Gastrocnemius medialis (tissue), 4 donors: ENCODE data around the gene VSTM2L. TPM values are rescaled to one million over a fixed set of nuclear protein-coding genes. Genes with fewer than 3 reads are reported as not detected.
"Not testable (repeated sequence)": the region's sequence is repeated elsewhere in the genome, so short reads cannot be mapped to it uniquely, and the experiment has no call there.

Experiments used
- ATAC-seq, 2 donors: fragments of 150-250 bp; one replicate each; pipeline ENCODE4 v1.9.1; 2016
- DNase-seq, 2 donors: peaks; one replicate each; pipeline ENCODE4 v3.0.0-alpha.2; 2019
- H3K27ac ChIP-seq, 4 donors: fragments of 200-600 bp; sonication (generic); 1 replicate in 1 of 4; 2 replicates in 3 of 4; pipeline ENCODE4 v1.5.1; 2016 to 2018; ENCODE audit warnings: mild to moderate bottlenecking in 2 of 4, moderate library complexity in 1 of 4
- H3K27me3 ChIP-seq, 3 donors: fragments of 200-600 bp; sonication (generic) in 2 of 3; 1 replicate in 1 of 3; 2 replicates in 2 of 3; pipeline versions ENCODE4 v1.5.1 to v1.6.0; 2016 to 2019; ENCODE audit warnings: mild to moderate bottlenecking in 1 of 3, moderate library complexity in 1 of 3
- H3K36me3 ChIP-seq, 2 donors: fragments of 200-600 bp; sonication (generic) in 1 of 2; one replicate each; pipeline ENCODE4 v1.5.1; 2017 to 2018
- H3K4me1 ChIP-seq, 2 donors: fragments of 200-600 bp; sonication (generic) in 1 of 2; one replicate each; pipeline ENCODE4 v1.5.1; 2016 to 2017; ENCODE audit warnings: mild to moderate bottlenecking in 2 of 2
- H3K4me3 ChIP-seq, 4 donors: fragments of 200-600 bp; sonication (generic) in 3 of 4; 1 replicate in 1 of 4; 2 replicates in 3 of 4; pipeline ENCODE4 v1.5.1; 2016 to 2019; ENCODE audit warnings: mild to moderate bottlenecking in 2 of 4
- H3K9me3 ChIP-seq, 3 donors: fragments of 200-600 bp; sonication (generic) in 2 of 3; 1 replicate in 1 of 3; 2 replicates in 2 of 3; pipeline ENCODE4 v1.5.1; 2016 to 2019
- POLR2A ChIP-seq, 2 donors: fragments of 450-650 bp; IDR thresholded peaks; one replicate each; pipeline ENCODE4 v1.6.1; 2017; ENCODE audit warnings: antibody characterized with exemption in 2 of 2, mild to moderate bottlenecking in 2 of 2, moderate library complexity in 2 of 2
- in situ Hi-C, 4 donors: fragments of 200-750 bp; cut with MboI; loops; one replicate each; pipeline versions ENCODE4 v1.15.0 to v1.8.0; 2017; ENCODE audit warnings: low sequenced_read_pairs in 4 of 4
- intact Hi-C: fragments of 100-400 bp; cut with DNase I; formaldehyde crosslinking; loops from one replicate; pipeline ENCODE4 v1.15.1; 2023; ENCODE audit warnings: low total_unique reads
- total RNA-seq, 4 donors: library from RNA; depleted of rRNA; stranded (reverse); fragments of >200 nt; gene quantifications; one replicate each; pipeline versions ENCODE4 v1.1.0 to v1.2.3, GENCODE V29; 2016
- TF ChIP-seq, protein P1 (sequence below), 5 experiments: fragments of 450-650 bp in 3 of 5; fragments of 200-600 bp in 2 of 5; sonication (generic) in 2 of 5; IDR thresholded peaks in 4 of 5; conservative IDR thresholded peaks in 1 of 5; 1 replicate in 4 of 5; 2 replicates in 1 of 5; pipeline ENCODE4 v1.5.1; 2016 to 2019; ENCODE audit warnings: antibody characterized with exemption in 5 of 5, mild to moderate bottlenecking in 3 of 5, moderate library complexity in 3 of 5

Gene VSTM2L
- 1 to 10 TPM in 3 of 4 donors, not detected in 1; 1.6 to 2.6 (median 2.4) TPM for total RNA-seq

DNA sequence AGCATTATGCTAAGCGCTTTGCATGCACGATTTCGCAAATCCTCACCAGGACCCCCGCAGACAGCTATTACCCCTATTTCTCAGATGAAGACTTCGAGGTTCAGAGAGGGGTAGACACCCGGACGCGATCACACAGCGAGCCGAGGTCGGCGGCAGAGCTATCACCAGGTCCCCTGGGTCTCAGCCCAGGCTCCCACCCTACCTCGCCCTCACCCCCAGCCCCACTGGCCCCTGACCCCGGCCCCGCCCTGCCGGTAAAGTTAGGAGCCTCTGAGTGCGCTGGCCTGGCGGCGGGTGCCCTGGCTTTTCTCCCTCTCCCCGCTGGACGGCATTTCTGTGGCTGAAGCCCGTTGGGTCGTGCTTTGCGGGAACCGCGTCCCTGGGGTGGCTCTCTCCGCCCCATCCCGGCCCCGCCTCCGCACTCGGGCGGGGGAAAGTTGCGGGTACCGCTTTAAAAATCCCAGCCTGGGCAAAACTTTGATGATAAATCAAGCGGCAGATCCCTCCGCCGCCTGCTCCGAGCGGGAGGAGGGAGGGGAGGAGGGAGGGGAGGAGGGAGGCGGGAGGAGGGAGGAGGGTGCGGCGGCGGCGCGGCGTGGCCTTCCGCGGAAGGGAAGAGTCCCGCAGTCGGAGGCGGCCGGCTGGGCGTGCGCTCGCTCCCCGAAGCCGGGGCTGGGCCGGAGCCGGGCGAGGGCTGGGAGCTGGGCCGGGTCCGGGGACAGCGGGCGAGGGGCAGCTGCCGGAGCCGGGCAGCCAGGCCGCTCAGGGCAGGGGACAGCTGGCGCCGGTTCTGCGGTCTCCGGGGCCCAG, at the start of gene VSTM2L:
Gene VSTM2L (plus strand): TSS at position 624 of the 810 bp plus-strand sequence. CDS start 224 bp downstream, outside the sequence.
- H3K36me3 ChIP-seq = no peaks in the 10 kb centered on the region
- intact Hi-C loops = loop anchor here (1.0 to 10.0 kb wide), 3 partner anchors 91 to 320 kb away; partner anchors contain the start of gene TGM2
- no peak for TF ChIP-seq POLR2A (IDR thresholded peaks at IDR 0.05)
- TF ChIP-seq, protein P1, sequence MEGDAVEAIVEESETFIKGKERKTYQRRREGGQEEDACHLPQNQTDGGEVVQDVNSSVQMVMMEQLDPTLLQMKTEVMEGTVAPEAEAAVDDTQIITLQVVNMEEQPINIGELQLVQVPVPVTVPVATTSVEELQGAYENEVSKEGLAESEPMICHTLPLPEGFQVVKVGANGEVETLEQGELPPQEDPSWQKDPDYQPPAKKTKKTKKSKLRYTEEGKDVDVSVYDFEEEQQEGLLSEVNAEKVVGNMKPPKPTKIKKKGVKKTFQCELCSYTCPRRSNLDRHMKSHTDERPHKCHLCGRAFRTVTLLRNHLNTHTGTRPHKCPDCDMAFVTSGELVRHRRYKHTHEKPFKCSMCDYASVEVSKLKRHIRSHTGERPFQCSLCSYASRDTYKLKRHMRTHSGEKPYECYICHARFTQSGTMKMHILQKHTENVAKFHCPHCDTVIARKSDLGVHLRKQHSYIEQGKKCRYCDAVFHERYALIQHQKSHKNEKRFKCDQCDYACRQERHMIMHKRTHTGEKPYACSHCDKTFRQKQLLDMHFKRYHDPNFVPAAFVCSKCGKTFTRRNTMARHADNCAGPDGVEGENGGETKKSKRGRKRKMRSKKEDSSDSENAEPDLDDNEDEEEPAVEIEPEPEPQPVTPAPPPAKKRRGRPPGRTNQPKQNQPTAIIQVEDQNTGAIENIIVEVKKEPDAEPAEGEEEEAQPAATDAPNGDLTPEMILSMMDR (IDR thresholded peaks at IDR 0.05 in 4 of 5, conservative IDR thresholded peaks at IDR 0.05 in 1 of 5) = no peak
- peaks cover 40 to 66% (median 44%) of the 10 kb centered on the region in 3 donors for H3K27me3 ChIP-seq
- ATAC-seq = no peak
- no peak within 1 kb of the TSS for H3K27ac ChIP-seq
- in situ Hi-C loops = loop anchor here in 1 of 4 donors (25.0 kb wide), 1 partner anchor 90 kb away; no protein-coding TSS in a partner anchor
- H3K9me3 ChIP-seq = no peaks in the 10 kb centered on the region
- peak within 1 kb of the TSS; percentile 36 to 48 (median 42) for H3K4me3 ChIP-seq
- peaks cover 0 to 6% of the 10 kb centered on the region in 2 donors for H3K4me1 ChIP-seq
- no peak for DNase-seq

DNA sequence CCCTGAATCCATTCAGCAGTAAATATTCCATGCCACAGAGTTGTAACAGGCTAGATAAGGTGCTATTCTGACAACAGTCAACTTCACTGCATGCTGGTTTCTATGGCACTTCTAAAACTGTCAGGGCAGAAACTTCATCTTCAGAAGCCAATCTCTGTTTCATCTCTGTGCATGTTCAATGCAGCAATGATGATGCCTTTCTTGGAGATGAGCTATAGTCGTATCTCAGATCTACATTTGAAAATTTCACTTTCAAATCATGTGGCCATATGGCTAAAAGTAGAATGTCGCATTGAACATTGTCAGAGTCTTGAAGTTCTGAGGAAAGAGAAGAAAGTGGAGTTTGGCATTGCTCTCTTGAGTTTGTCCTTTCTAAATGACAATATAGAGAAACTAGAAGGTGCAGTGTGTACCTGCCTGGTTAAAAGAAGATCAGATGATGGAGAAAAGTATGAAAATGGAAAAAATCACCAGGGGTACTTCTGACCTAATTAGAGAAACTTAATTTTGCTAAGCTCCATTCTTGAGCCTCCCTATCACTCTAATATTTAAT, 49.0 kb upstream of the VSTM2L start:
- Histone ChIP-seq H3K4me1 (no peaks in the 10 kb centered on the region), H3K4me3 (no peak overlapping the region), H3K27me3 (no peaks in the 10 kb centered on the region), H3K9me3 (no peaks in the 10 kb centered on the region), H3K27ac (no peak overlapping the region), H3K36me3 (peaks cover 0 to 7% of the 10 kb centered on the region in 2 donors)
- no peak for TF ChIP-seq POLR2A (IDR thresholded peaks at IDR 0.05)
- TF ChIP-seq, protein P1 (IDR thresholded peaks at IDR 0.05 in 4 of 5, conservative IDR thresholded peaks at IDR 0.05 in 1 of 5) = no peak
- ATAC-seq = no peak
- intact Hi-C loops (no loop called here), in situ Hi-C loops (no loop called here)
- no peak for DNase-seq

DNA sequence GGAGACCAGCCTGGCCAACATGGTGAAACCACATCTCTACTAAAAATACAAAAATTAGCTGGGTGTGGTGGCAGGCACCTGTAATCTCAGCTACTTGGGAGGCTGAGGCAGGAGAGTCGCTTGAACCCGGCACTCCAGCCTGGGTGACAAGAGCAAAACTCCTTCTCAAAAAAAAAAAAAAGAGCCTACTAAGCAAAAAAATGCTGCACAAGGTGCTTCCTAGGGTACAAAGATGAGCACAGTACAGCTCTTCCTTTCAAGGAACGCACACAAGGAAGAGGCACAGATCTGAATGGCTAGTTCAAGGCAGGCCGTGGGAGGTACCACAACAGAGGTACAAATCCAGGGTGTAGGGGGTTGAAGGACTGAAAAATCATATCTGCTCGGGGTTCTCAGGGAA, 46.9 kb upstream of the VSTM2L start:
- H3K27me3 ChIP-seq, in situ Hi-C loops, ATAC-seq, DNase-seq, H3K27ac ChIP-seq, H3K4me3 ChIP-seq, intact Hi-C loops, H3K9me3 ChIP-seq, H3K4me1 ChIP-seq: not testable (repeated sequence)
- peaks cover 0 to 23% of the 10 kb centered on the region in 2 donors for H3K36me3 ChIP-seq

DNA sequence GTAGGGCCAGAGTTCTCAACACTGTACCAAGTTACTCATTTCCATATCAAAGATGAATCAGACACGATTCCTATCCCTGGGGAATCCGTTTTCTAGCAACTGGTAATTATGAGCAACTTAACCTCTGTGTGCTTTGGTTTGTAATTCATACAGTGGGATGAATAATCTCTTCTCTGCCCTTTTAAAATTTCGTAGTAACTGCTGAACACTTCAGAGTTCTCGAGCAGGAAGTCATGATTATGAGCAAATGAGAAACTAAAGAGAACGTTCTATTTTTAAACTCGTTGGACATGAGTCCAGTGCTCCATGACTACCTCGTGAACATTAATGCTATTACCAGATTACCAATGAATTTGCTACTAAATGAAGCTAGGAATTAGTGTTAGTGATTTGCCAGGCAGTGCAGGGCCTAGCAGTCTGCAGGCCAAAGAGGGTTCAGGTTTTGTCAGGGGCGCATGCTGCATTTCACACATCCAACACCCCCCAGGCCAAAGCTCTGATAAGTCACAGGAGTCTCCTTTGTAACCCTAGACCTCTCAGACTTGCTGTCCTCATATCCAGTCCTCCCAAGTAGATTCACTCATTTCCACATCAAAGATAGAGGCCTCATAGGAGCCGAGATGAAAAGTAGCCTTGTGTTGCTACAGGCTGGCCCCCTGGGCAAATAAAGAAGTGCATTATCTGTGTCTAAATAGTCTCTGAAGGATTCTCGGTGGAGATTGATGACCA, 45.8 kb upstream of the VSTM2L start:
- in situ Hi-C loops = no loop called here
- TF ChIP-seq POLR2A (IDR thresholded peaks at IDR 0.05) = no peak
- TF ChIP-seq, protein P1 (IDR thresholded peaks at IDR 0.05 in 4 of 5, conservative IDR thresholded peaks at IDR 0.05 in 1 of 5) = no peak
- H3K27ac ChIP-seq = peak overlapping the region in 1 of 4 donors; percentile 14

More for the DNA sequence above, 45.8 kb upstream of the VSTM2L start:
- intact Hi-C loops = no loop called here
- DNase-seq = no peak
- peak in 1 of 2 donors; percentile 48 for ATAC-seq
- H3K4me3 ChIP-seq = no peak overlapping the region
- peaks cover 0 to 30% of the 10 kb centered on the region in 2 donors for H3K36me3 ChIP-seq
- no peaks in the 10 kb centered on the region for H3K9me3 ChIP-seq
- no peaks in the 10 kb centered on the region for H3K4me1 ChIP-seq
- H3K27me3 ChIP-seq = no peaks in the 10 kb centered on the region
